ENCODE data around the gene FAM25G.

FAM25G gene

GRCh38 chr10:47447209-47447608 lies 44.3 kb downstream of the FAM25G start:
- DNase-seq = no peak

DNA sequence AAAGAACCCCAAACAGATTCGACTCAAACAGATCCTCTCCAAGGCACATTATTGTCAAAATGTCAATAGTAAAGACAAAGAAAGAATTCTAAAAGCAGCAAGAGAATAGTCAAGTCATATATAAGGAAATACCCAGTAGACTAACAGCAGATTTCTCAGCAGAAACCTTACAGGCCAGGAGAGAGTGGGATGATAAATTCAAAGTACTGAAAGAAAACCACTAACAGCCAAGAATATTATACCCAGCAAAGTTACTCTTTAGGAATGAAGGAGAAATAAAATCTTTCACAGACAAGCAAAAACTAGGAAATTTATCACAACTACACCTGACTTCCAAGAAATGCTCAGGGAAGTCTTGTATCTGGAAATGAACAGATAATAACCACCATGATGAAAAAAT lies 45.8 kb downstream of the FAM25G start:
- DNase-seq = no peak

- no peak for DNase-seq
Observed at GRCh38 chr10:47444047-47444446, 47.5 kb downstream of the FAM25G start.

DNA sequence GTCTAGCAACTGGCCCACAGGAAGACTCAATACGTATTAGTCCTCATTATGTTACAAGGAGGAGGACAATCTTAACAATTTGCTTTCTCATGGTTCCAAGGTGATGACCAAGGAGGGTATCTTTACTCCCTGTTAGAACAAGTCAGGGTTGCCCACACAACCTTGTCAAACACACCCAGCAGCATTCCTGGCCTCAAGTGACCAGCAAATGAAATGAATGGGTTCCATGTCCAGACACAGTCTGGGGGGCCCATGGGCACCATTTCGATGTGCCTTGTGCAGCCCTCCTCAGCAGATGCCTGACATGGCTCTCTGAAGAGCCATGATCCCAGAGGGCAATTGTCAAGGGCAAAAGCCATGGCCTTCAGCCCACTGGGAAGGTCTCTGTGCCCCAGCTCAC lies 48.4 kb downstream of the FAM25G start:
- no peak for DNase-seq

- DNase-seq = no peak
Observed at GRCh38 chr10:47442351-47442750, 49.1 kb downstream of the FAM25G start.

DNA sequence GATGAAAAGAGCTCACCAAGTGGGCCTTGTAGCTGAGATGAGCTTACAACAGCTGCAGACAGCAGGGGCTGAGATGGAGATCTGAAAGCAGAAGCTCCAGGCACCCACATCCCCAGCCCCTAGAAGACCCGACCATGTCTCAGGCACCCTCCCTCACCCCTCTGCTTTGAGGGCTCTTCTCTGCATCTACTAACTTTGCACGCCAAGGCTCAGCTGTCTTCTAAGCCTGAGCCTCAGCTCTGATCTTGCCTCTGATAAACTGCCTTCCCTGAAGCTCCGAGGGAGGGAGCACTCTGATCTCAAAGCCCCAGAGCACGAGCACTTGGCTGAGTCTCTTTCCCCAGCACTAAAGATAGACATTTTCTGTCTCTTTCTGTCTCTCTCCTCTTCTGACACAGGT lies 49.6 kb downstream of the FAM25G start:
- DNase-seq = no peak

DNA sequence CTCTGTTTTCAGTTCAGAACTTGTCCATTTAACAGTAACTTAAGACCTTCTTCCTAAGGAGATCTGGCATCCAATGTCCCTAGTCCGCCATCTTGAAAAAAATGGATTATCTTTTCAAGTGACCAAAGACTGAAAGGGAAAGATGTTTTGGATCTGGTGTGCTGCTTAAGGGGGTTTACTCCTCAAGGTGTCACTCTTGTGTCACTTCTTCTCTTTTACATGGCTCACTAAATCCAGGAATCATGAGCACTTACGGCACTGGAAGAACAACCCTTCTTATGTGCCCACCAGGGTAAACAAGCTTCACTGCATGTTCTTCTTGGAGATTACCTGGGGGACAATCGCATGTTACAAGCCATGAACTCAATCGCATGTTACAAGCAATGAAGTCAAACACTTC lies 51.3 kb downstream of the FAM25G start:
- no peak for DNase-seq

GRCh38 chr10:47438857-47439474 lies 52.5 kb downstream of the FAM25G start:
- DNase-seq = no peak
